GM12891 (cell line): ENCODE results near the gene ABCA1.

Experiments
- POLR2A ChIP-seq: IDR thresholded peaks from 2 replicates; pipeline ENCODE4 v1.6.1; 2011; ENCODE audit warnings: low read depth, low read length, control low read depth
- POLR2AphosphoS5 ChIP-seq: IDR thresholded peaks from 2 replicates; pipeline ENCODE4 v1.6.1; 2011; ENCODE audit warnings: low read depth, low read length, control low read depth
- TAF1 ChIP-seq: IDR thresholded peaks from 2 replicates; pipeline ENCODE4 v1.6.1; 2011; ENCODE audit warnings: low read depth, low read length, control low read depth

DNA sequence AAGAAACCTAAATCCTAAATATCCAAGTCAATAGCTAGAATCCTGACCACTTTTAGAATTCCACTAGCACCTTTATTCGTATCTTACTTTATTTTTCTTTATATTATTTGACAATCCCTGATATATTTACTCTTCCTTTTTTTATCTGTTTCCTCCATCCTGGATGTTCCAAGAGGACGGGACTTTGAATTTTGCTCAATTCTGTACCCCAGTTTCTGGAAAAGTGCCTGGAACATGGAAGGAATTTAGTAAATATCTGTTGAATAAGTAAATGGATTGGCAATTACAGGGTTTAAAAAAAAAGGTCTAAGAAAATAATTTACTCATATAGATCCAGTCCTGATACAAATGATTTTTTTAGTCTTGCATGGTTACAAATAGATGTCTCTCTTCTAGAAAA lies 181.7 kb downstream of the ABCA1 start:
- TF ChIP-seq TAF1 = no peak
- TF ChIP-seq POLR2AphosphoS5 = no peak
- no peak for TF ChIP-seq POLR2A
